H9 (cell line): Measurements from ENCODE around the gene HSD17B7. TPM values are rescaled to one million over a fixed set of nuclear protein-coding genes. Genes with fewer than 3 reads are reported as not detected.

Experiments
- DNase-seq: peaks from one replicate; pipeline ENCODE4 v3.0.0-alpha.2; 2017
- H2AFZ ChIP-seq: one replicate; pipeline ENCODE4 v1.6.1; 2013; ENCODE audit warnings: mild to moderate bottlenecking, low read length, control low read depth, moderate library complexity
- H2AK5ac ChIP-seq: 2 replicates; pipeline ENCODE4 v1.6.1; 2013; ENCODE audit warnings: low read length, control low read depth, mixed read lengths; ENCODE audit not compliant: insufficient read length
- H2BK120ac ChIP-seq: one replicate; pipeline ENCODE4 v1.6.1; 2013; ENCODE audit warnings: low read depth, mild to moderate bottlenecking, low read length, control low read depth, inconsistent platforms; ENCODE audit not compliant: poor library complexity, severe bottlenecking
- H2BK12ac ChIP-seq: 2 replicates; pipeline ENCODE4 v1.6.1; 2013; ENCODE audit warnings: low read length, control low read depth, mixed read lengths, low read depth; ENCODE audit not compliant: insufficient read length
- H2BK15ac ChIP-seq: 2 replicates; pipeline ENCODE4 v1.6.1; 2013; ENCODE audit warnings: low read depth, low read length, control low read depth
- H2BK20ac ChIP-seq: one replicate; pipeline ENCODE4 v1.6.1; 2013; ENCODE audit warnings: low read depth, mild to moderate bottlenecking, low read length, control low read depth, inconsistent platforms; ENCODE audit not compliant: poor library complexity, severe bottlenecking
- H2BK5ac ChIP-seq: 2 replicates; pipeline ENCODE4 v1.6.1; 2013; ENCODE audit warnings: low read length, control low read depth, mixed read lengths; ENCODE audit not compliant: insufficient read length
- H3K14ac ChIP-seq: 2 replicates; pipeline ENCODE4 v1.6.1; 2013; ENCODE audit warnings: low read length, control low read depth; ENCODE audit not compliant: insufficient read depth
- H3K18ac ChIP-seq: 2 replicates; pipeline ENCODE4 v1.6.1; 2013; ENCODE audit warnings: low read depth, mild to moderate bottlenecking, mixed read lengths, low read length, control low read depth; ENCODE audit not compliant: insufficient read length
- H3K23ac ChIP-seq: 2 replicates; pipeline ENCODE4 v1.6.1; 2013; ENCODE audit warnings: low read length, control low read depth, mixed read lengths, low read depth; ENCODE audit not compliant: insufficient read length
- H3K23me2 ChIP-seq: 2 replicates; pipeline ENCODE4 v1.6.1; 2013; ENCODE audit warnings: low read depth, mild to moderate bottlenecking, mixed read lengths, low read length, control low read depth; ENCODE audit not compliant: insufficient read length, poor library complexity, severe bottlenecking
- H3K27ac ChIP-seq: 2 replicates; pipeline ENCODE4 v1.5.1; 2013; ENCODE audit warnings: low read length, control low read depth, mixed read lengths, low read depth; ENCODE audit not compliant: insufficient read length
- H3K27me3 ChIP-seq: 2 replicates; pipeline ENCODE4 v1.6.1; 2013; ENCODE audit warnings: low read length, control low read depth, inconsistent platforms; ENCODE audit not compliant: insufficient read depth
- H3K4ac ChIP-seq: 2 replicates; pipeline ENCODE4 v1.6.1; 2013; ENCODE audit warnings: low read depth, mild to moderate bottlenecking, control low read depth, inconsistent platforms, low read length, moderate library complexity
- H3K4me1 ChIP-seq: 2 replicates; pipeline ENCODE4 v1.6.1; 2013; ENCODE audit warnings: low read length, control low read depth, inconsistent platforms; ENCODE audit not compliant: insufficient read depth
- H3K4me2 ChIP-seq: 2 replicates; pipeline ENCODE4 v1.6.1; 2013; ENCODE audit warnings: low read length, control low read depth, mixed read lengths; ENCODE audit not compliant: insufficient read length, insufficient read depth
- H3K56ac ChIP-seq: 2 replicates; pipeline ENCODE4 v1.6.1; 2013; ENCODE audit warnings: low read depth, mild to moderate bottlenecking, mixed read lengths, low read length, control low read depth; ENCODE audit not compliant: insufficient read length
- H3K79me1 ChIP-seq: 2 replicates; pipeline ENCODE4 v1.6.1; 2013; ENCODE audit warnings: low read depth, mild to moderate bottlenecking, moderate library complexity, low read length, control low read depth, inconsistent platforms; ENCODE audit not compliant: insufficient read depth, poor library complexity, severe bottlenecking
- H3K79me2 ChIP-seq: 2 replicates; pipeline ENCODE4 v1.6.1; 2013; ENCODE audit warnings: low read length, control low read depth, inconsistent platforms; ENCODE audit not compliant: insufficient read depth
- H3K9ac ChIP-seq: 2 replicates; pipeline ENCODE4 v1.6.1; 2013; ENCODE audit warnings: low read length, control low read depth, mixed read lengths; ENCODE audit not compliant: insufficient read length; ENCODE audit errors: extremely low read depth
- H3K9me3 ChIP-seq: one replicate; pipeline ENCODE4 v1.6.1; 2013; ENCODE audit warnings: low read depth, low read length, inconsistent platforms; ENCODE audit not compliant: control insufficient read depth
- H3T11ph ChIP-seq: one replicate; pipeline ENCODE4 v1.6.1; 2013; ENCODE audit warnings: mild to moderate bottlenecking, low read length, control low read depth, inconsistent platforms
- H4K20me1 ChIP-seq: one replicate; pipeline ENCODE4 v1.6.1; 2013; ENCODE audit not compliant: control insufficient read depth, insufficient read length, insufficient read depth
- H4K5ac ChIP-seq: 2 replicates; pipeline ENCODE4 v1.6.1; 2013; ENCODE audit warnings: low read depth, mild to moderate bottlenecking, mixed read lengths, low read length, control low read depth; ENCODE audit not compliant: insufficient read length
- H4K8ac ChIP-seq: replicated peaks from 2 replicates; pipeline ENCODE4 v1.6.1; 2013; ENCODE audit warnings: low read length, control low read depth, mixed read lengths, low read depth; ENCODE audit not compliant: insufficient read length
- H4K91ac ChIP-seq: 2 replicates; pipeline ENCODE4 v1.6.1; 2013; ENCODE audit warnings: low read depth, mild to moderate bottlenecking, moderate library complexity, mixed read lengths, low read length, control low read depth; ENCODE audit not compliant: insufficient read length
- H3K27ac Mint-ChIP-seq, 3 experiments: 2 replicates in 2 of 3; 3 replicates in 1 of 3; pipeline ENCODE4 v1.8.0; 2020 to 2021; ENCODE audit warnings: mixed read lengths in 3 of 3, mild to moderate bottlenecking in 1 of 3, moderate library complexity in 1 of 3
- H3K27me3 Mint-ChIP-seq: 2 replicates; pipeline ENCODE4 v1.8.0; 2021; ENCODE audit warnings: low read depth, mild to moderate bottlenecking, moderate library complexity, mixed read lengths
- H3K36me3 Mint-ChIP-seq, 3 experiments: 2 replicates in 2 of 3; 3 replicates in 1 of 3; pipeline ENCODE4 v1.8.0; 2020 to 2021; ENCODE audit warnings: low read depth in 3 of 3, mixed read lengths in 3 of 3; ENCODE audit not compliant: insufficient read depth in 1 of 3
- H3K4me1 Mint-ChIP-seq, 2 experiments: 2 replicates each; pipeline ENCODE4 v1.8.0; 2020; ENCODE audit warnings: mixed read lengths in 2 of 2
- H3K4me3 Mint-ChIP-seq, 2 experiments: 2 replicates in 1 of 2; 3 replicates in 1 of 2; pipeline ENCODE4 v1.8.0; 2020 to 2021; ENCODE audit warnings: mild to moderate bottlenecking in 2 of 2, mixed read lengths in 2 of 2, moderate library complexity in 1 of 2
- H3K9me3 Mint-ChIP-seq, 2 experiments: 2 replicates in 1 of 2; 3 replicates in 1 of 2; pipeline ENCODE4 v1.8.0; 2020; ENCODE audit warnings: mild to moderate bottlenecking in 2 of 2, mixed read lengths in 2 of 2, moderate library complexity in 1 of 2
- CTCF ChIP-seq: fragments of 200-600 bp; sonication (generic); conservative IDR thresholded peaks from 3 replicates; pipeline ENCODE4 v1.8.0; 2021; ENCODE audit warnings: antibody characterized with exemption, mild to moderate bottlenecking
- WGBS: extraction: QIAGEN DNeasy Blood & Tissue Kit; methylation state at CpG from one replicate; pipeline ENCODE4 v1.1.7; 2013; ENCODE audit warnings: missing lambda C conversion rate, low lambda C conversion rate, mixed read lengths; ENCODE audit not compliant: insufficient read length; ENCODE audit errors: extremely low coverage; 5-methylcytosine and 5-hydroxymethylcytosine counted together
- total RNA-seq: library from RNA; stranded (reverse); gene quantifications from 2 replicates; pipeline ENCODE4 v1.2.1, GENCODE V29; 2021

HSD17B7 gene
- total RNA-seq, 1 experiment from 2014 or later, result 26.2 TPM

- Histone ChIP-seq H3K23me2 (no peaks in the 10 kb centered on the region), H3K27me3 (no peaks in the 10 kb centered on the region), H3K27ac (no peak overlapping the region), H3K4me2 (no peak overlapping the region), H2AK5ac (no peak overlapping the region), H3K4me1 (no peaks in the 10 kb centered on the region), H2BK15ac (no peak overlapping the region), H3K79me1 (no peaks in the 10 kb centered on the region), H3K14ac (no peak overlapping the region), H4K5ac (no peak overlapping the region), H3K18ac (no peak overlapping the region), H3K79me2 (no peaks in the 10 kb centered on the region), H2BK20ac (no peak overlapping the region), H2AFZ (no peak overlapping the region), H3K9ac (no peak overlapping the region), H3K23ac (no peak overlapping the region), H4K20me1 (no peaks in the 10 kb centered on the region), H2BK12ac (no peak overlapping the region), H3K4ac (no peak overlapping the region), H4K91ac (no peak overlapping the region), H3K9me3 (no peaks in the 10 kb centered on the region), H2BK5ac (no peak overlapping the region), H3K56ac (no peak overlapping the region), H4K8ac (no peak overlapping the region), H3T11ph (no peak overlapping the region), H2BK120ac (no peak overlapping the region)
- no peak overlapping the region for H3K4me3 Mint-ChIP-seq
- no peaks in the 10 kb centered on the region for H3K9me3 Mint-ChIP-seq
- H3K4me1 Mint-ChIP-seq, result no peaks in the 10 kb centered on the region
- WGBS, result no CpG with 5 or more reads among the region's 2 CpGs
- TF ChIP-seq CTCF, result no peak
- H3K36me3 Mint-ChIP-seq, result no peaks in the 10 kb centered on the region
- H3K27ac Mint-ChIP-seq, result no peak overlapping the region
- H3K27me3 Mint-ChIP-seq, result no peaks in the 10 kb centered on the region
- DNase-seq, result no peak
These were observed 59.2 kb downstream of the HSD17B7 start for GRCh38 chr1:162849711-162850110.
